ENCODE measurements around the gene GJB3.

GRCh38 chr1:34829250-34829649 lies 48.2 kb downstream of the GJB3 start:
- no peak for TF ChIP-seq CTCF (IDR thresholded peaks at IDR 0.05)
- no peak for TF ChIP-seq POLR2A (IDR thresholded peaks at IDR 0.05)
- TF ChIP-seq POLR2AphosphoS5 (IDR thresholded peaks at IDR 0.05), result no peak
